Fibroblast of lung (primary cell): ENCODE measurements around the gene DIP2C. TPM values are rescaled to one million over a fixed set of nuclear protein-coding genes. Genes with fewer than 3 reads are reported as not detected.
A peak's percentile ranks its signal among the peaks of the same experiment; 100 is the strongest.

Experiments used
- DNase-seq, 2 donors: peaks; one replicate each; pipeline versions ENCODE4 v3.0.0 to v3.0.0-alpha.2; 2010; ENCODE audit warnings: low read depth in 2 of 2
- H2AFZ ChIP-seq: 2 replicates; pipeline ENCODE4 v1.5.1; 2012; ENCODE audit warnings: low read length, control low read depth, inconsistent platforms
- H3K27ac ChIP-seq: 2 replicates; pipeline ENCODE4 v1.5.1; 2011; ENCODE audit warnings: low read length, control low read depth; ENCODE audit not compliant: insufficient read depth
- H3K27me3 ChIP-seq: 2 replicates; pipeline ENCODE4 v1.5.1; 2011; ENCODE audit warnings: mild to moderate bottlenecking, low read length; ENCODE audit not compliant: control insufficient read depth, insufficient read depth
- H3K36me3 ChIP-seq: 2 replicates; pipeline ENCODE4 v1.5.1; 2011; ENCODE audit warnings: low read length; ENCODE audit not compliant: control insufficient read depth, insufficient read depth
- H3K4me1 ChIP-seq: 2 replicates; pipeline ENCODE4 v1.5.1; 2011; ENCODE audit warnings: low read length; ENCODE audit not compliant: control insufficient read depth, insufficient read depth; ENCODE audit errors: extremely low read depth
- H3K4me2 ChIP-seq: 2 replicates; pipeline ENCODE4 v1.5.1; 2011; ENCODE audit warnings: low read length, control low read depth; ENCODE audit not compliant: insufficient read depth; ENCODE audit errors: extremely low read depth
- H3K4me3 ChIP-seq, 4 experiments: fragments of 200-600 bp in 1 of 4; sonication (generic) in 1 of 4; replicated peaks in 1 of 4; 2 replicates each; pipeline ENCODE4 v1.5.1; 2011 to 2016; ENCODE audit warnings: low read length in 4 of 4, low read depth in 3 of 4, mild to moderate bottlenecking in 3 of 4, control low read depth in 2 of 4, inconsistent platforms in 1 of 4, mixed read lengths in 1 of 4; ENCODE audit not compliant: insufficient read depth in 1 of 4; ENCODE audit errors: control extremely low read depth in 1 of 4
- H3K79me2 ChIP-seq: 2 replicates; pipeline ENCODE4 v1.5.1; 2012; ENCODE audit warnings: mild to moderate bottlenecking, low read length, inconsistent platforms; ENCODE audit not compliant: control insufficient read depth, insufficient read depth
- H3K9ac ChIP-seq: 2 replicates; pipeline ENCODE4 v1.5.1; 2011; ENCODE audit warnings: mild to moderate bottlenecking, low read length, control low read depth; ENCODE audit not compliant: insufficient read depth
- H3K9me3 ChIP-seq: 2 replicates; pipeline ENCODE4 v1.5.1; 2012; ENCODE audit warnings: low read depth, low read length; ENCODE audit not compliant: control insufficient read depth, insufficient read depth
- H4K20me1 ChIP-seq: 2 replicates; pipeline ENCODE4 v1.5.1; 2011; ENCODE audit warnings: low read length; ENCODE audit not compliant: control insufficient read depth, insufficient read depth; ENCODE audit errors: extremely low read depth
- EZH2 ChIP-seq: IDR thresholded peaks from 2 replicates; pipeline ENCODE4 v1.5.1; 2012; ENCODE audit warnings: low read length, control low read depth, mild to moderate bottlenecking; ENCODE audit errors: missing control alignments
- polyA plus RNA-seq, 2 donors: library from polyadenylated mRNA; depleted of rRNA in 1 of 2; stranded (reverse) in 1 of 2; unstranded in 1 of 2; fragments of >200 nt; gene quantifications; 2 replicates each; pipeline ENCODE4 v1.2.1, GENCODE V29; 2011 to 2012; ENCODE audit warnings: missing spikeins in 1 of 2
- total RNA-seq: library from RNA; depleted of rRNA; stranded (reverse); fragments of >200 nt; gene quantifications from 2 replicates; pipeline ENCODE4 v1.2.1, GENCODE V29; 2014
- TF ChIP-seq, protein P1 (sequence below), 2 donors: IDR thresholded peaks in 1 of 2; conservative IDR thresholded peaks in 1 of 2; 1 replicate in 1 of 2; 2 replicates in 1 of 2; pipeline ENCODE4 v1.5.1; 2011 to 2012; ENCODE audit warnings: low read length in 2 of 2, control low read depth in 1 of 2, inconsistent platforms in 1 of 2, low read depth in 1 of 2, mild to moderate bottlenecking in 1 of 2

The DIP2C gene
- total and polyA plus RNA-seq, 2 donors (not counting 1 experiment from before 2014, with no cell fraction given), result 10.7 to 18.3 TPM

DNA sequence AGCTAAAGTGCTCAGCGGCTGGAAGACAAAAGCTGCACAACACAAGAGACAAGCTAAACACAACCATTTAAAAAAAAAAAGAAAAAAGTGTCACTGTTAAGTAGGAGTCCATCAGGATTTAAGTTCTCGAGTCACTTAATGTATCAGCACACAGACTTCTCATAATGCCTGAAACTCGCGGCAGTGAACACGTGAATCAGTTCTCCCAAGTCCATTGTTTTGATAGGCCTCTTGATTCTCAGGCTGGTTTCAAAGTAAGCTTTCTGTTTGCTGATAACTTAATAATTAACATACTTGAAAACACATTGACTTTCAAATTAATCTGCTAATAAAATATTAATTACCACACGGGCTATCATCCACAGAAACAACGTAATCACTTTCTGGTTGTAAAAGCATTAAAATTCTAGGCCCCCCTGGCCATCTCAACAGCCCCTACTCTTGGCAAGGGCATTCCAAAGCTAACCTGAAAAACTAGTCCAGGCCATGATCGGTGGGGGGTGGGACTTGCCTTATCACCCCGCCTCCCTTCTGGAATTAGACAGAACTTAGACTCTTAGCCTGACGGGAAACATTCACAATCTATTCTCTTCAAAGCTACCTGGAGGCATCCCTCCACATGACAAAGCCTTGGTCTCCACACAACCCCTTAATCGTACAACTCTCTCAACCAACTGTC lies 129.0 kb downstream of the DIP2C start:
- peaks cover 4% of the 10 kb centered on the region for H4K20me1 ChIP-seq
- H3K9me3 ChIP-seq, result peaks cover 2% of the 10 kb centered on the region
- H2AFZ ChIP-seq, result no peak overlapping the region
- H3K36me3 ChIP-seq, result no peaks in the 10 kb centered on the region
- DNase-seq, result peak in 1 of 2 donors; percentile 12
- TF ChIP-seq EZH2, result no peak
- TF ChIP-seq, protein P1, sequence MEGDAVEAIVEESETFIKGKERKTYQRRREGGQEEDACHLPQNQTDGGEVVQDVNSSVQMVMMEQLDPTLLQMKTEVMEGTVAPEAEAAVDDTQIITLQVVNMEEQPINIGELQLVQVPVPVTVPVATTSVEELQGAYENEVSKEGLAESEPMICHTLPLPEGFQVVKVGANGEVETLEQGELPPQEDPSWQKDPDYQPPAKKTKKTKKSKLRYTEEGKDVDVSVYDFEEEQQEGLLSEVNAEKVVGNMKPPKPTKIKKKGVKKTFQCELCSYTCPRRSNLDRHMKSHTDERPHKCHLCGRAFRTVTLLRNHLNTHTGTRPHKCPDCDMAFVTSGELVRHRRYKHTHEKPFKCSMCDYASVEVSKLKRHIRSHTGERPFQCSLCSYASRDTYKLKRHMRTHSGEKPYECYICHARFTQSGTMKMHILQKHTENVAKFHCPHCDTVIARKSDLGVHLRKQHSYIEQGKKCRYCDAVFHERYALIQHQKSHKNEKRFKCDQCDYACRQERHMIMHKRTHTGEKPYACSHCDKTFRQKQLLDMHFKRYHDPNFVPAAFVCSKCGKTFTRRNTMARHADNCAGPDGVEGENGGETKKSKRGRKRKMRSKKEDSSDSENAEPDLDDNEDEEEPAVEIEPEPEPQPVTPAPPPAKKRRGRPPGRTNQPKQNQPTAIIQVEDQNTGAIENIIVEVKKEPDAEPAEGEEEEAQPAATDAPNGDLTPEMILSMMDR (conservative IDR thresholded peaks at IDR 0.05 in 1 of 2, IDR thresholded peaks at IDR 0.05 in 1 of 2; ENCODE audit: low read depth in 1 of 2, low read length in 2 of 2), result no peak
- H3K4me1 ChIP-seq, result no peaks in the 10 kb centered on the region
- no peak overlapping the region for H3K9ac ChIP-seq
- no peaks in the 10 kb centered on the region for H3K27me3 ChIP-seq
- H3K27ac ChIP-seq, result no peak overlapping the region
- H3K4me3 ChIP-seq, result no peak overlapping the region
- H3K79me2 ChIP-seq, result peaks cover 12% of the 10 kb centered on the region
- no peak overlapping the region for H3K4me2 ChIP-seq

DNA sequence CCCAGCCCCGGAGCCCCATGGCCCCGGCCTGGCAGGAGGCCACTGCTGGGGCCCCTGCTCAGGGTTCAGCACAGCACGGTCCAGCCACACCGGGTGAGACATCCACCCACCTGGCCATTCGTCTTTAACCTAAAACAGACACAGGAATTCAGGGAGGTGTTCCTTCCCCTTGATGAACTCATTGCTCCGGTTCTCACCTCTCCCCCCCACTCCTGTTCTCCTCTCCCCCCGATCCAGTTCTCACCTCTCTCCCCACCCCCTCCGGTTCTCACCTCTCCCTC lies 129.8 kb downstream of the DIP2C start:
- H2AFZ ChIP-seq, result no peak overlapping the region
- H3K4me1 ChIP-seq, result no peaks in the 10 kb centered on the region
- no peaks in the 10 kb centered on the region for H3K27me3 ChIP-seq
- H3K79me2 ChIP-seq, result peaks cover 12% of the 10 kb centered on the region
- no peaks in the 10 kb centered on the region for H3K36me3 ChIP-seq
- no peak overlapping the region for H3K27ac ChIP-seq
- no peak for TF ChIP-seq EZH2
- TF ChIP-seq, protein P1 (conservative IDR thresholded peaks at IDR 0.05 in 1 of 2, IDR thresholded peaks at IDR 0.05 in 1 of 2; ENCODE audit: low read depth in 1 of 2, low read length in 2 of 2), result no peak
- DNase-seq, result no peak
- H3K4me3 ChIP-seq, result no peak overlapping the region
- H4K20me1 ChIP-seq, result peaks cover 4% of the 10 kb centered on the region
- H3K9me3 ChIP-seq, result peaks cover 2% of the 10 kb centered on the region
- H3K9ac ChIP-seq, result no peak overlapping the region
- no peak overlapping the region for H3K4me2 ChIP-seq

DNA sequence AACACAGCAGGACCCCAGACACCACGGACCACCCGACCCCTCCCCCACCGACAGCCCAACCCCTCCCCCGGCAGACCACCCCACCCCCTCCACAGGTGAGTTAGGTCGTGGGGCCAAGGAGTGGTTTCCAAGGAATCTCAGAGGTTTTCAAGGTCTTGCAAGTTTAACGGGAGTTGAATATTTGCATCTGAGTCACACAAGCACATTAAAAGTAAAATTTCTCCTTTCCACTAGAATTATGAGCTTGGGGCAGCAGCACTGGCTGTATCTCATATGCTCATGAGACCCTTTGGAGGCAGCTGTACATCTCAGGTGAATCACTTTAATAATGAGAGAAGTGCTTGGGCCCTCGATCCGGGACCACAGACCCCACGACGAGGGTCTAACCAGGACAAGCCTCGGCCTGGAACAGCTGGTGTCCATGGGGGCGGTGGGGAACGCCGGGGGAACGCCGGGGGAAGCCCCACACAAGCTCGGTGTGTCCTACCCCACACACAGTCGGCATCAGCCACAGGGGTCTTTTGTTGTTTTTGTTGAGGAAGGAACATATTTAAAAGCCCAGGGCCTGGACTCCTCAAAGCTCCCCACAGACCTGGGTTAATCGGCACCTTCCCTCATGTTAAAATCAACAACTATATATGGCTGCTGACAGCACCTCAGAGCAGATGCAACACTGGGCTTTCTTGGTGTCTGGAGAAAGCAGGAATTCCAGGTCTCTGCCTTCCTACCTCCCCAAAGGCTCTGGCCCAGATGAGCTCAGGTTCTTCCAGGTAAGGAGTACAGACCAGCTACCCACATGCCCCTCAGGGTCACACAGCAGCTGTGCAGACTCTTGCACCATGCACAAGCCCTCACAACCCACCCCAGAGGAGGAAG lies 130.3 kb downstream of the DIP2C start:
- no peaks in the 10 kb centered on the region for H3K4me1 ChIP-seq
- no peak overlapping the region for H3K9ac ChIP-seq
- H3K27ac ChIP-seq, result no peak overlapping the region
- H3K9me3 ChIP-seq, result peaks cover under 1% of the 10 kb centered on the region
- peaks cover 8% of the 10 kb centered on the region for H3K79me2 ChIP-seq
- no peak overlapping the region for H2AFZ ChIP-seq
- H3K4me2 ChIP-seq, result no peak overlapping the region
- H3K36me3 ChIP-seq, result no peaks in the 10 kb centered on the region
- no peak overlapping the region for H3K4me3 ChIP-seq
- peak in 1 of 2 donors; percentile 7 for DNase-seq
- H4K20me1 ChIP-seq, result peaks cover 4% of the 10 kb centered on the region
- no peaks in the 10 kb centered on the region for H3K27me3 ChIP-seq
- no peak for TF ChIP-seq EZH2
- TF ChIP-seq, protein P1 (conservative IDR thresholded peaks at IDR 0.05 in 1 of 2, IDR thresholded peaks at IDR 0.05 in 1 of 2; ENCODE audit: low read depth in 1 of 2, low read length in 2 of 2), result no peak
